Stimulated activated CD8-positive, alpha-beta memory T cell treated with anti-CD3 and anti-CD28 coated beads, Interleukin-4, amount 100 ng/mL, for 48 hours (primary cell): ENCODE measurements around the gene MAPK12.

ENCODE experiments used
- DNase-seq: peaks from one replicate; pipeline ENCODE4 v3.0.0-alpha.2; 2020

Gene MAPK12

DNA sequence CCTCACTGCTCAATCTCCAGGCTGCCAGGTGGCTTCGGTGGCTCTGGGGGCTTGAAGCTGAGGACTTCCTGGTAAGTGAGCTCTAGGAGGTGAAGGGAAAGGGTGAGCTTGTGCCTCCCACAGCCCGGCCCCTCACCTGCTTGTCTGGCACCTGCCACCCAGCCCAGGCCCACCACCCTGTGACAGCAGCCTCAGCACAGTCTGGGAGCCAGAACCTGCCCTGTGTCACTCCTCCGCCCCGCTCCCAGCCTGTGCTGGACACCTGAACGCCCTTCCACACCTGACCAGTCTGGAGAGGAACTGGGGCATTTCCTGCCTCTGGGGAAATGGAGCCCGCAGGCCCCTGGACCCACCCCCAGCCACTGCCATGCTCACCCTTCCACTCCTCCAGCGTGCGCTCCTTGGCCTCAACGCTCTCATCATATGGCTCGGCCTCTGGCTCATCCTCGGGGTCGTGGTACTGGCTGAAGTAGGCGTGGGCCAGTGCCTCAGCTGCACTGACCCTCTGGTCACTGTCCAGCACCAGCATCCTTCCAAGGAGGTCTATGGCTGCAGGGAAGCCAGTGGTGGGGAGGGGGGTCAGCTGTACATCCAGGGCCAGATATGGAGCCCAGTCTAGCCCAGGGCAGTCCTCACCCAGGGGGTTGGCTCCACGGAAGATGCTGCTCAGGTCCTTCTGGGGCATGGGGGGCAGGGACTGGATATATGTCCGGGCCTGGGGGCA is 3.6 kb upstream of the MAPK12 start:
- no peak for DNase-seq

DNA sequence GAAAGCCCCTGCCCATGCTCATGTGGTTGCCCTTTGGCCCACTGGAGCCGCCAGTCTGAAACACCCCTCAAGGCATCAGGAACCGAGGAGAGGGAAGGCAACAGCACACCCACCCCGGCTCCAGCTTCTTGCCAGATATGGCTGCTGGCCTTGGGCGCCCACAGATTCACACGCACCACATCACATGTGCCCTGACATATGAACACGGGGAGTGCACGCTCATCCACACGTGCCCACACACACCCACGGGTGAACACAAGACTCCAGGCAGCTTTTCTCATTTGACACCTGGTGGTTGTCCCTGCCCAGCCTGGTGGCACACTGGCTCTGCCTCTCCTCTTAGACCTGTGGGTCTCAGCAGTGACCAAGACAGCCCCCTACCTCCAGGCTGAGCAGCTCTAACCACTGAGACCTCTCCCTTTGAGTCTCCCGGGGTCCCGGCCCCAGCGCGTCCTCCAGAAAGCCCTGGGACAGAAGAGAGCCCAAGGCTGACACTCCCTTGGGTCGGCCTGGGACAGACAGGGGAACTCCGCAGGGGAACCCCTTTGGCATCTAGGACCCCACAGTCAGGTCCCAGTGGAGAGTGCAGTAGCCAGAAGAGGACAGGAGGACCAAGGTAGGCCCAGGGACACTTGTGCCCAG is 2.7 kb upstream of the MAPK12 start:
- DNase-seq: no peak

DNA sequence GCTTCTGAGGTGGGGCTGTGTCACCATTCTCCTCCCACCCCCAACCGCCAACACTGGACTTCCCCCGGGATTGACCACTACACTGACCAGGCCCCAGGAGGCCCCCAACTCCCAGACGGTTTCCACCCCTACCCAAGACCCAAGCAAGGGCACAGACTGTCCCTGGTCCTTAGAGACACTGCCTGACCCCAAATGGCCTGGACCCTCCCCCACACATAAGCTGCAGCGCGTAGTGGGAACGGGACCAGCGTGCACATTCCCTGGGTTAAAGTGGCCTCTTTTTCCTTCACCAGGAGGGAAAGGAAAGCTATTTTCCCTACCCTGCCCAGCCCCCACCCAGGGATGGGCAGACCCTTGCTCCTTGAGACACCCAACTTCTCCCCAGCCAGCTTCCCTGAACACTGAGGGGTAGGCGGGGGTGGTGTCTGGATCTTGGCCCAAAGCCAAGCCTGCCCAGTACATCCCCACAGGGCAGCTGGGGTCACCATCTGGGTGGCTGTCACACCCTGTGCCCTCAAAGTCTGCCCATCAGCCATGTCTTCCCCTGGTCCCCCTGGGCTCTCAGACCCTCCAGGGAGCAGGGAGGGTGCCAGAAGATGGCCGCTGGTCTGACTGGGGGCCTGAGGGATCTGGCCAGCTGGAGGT is 1.6 kb upstream of the MAPK12 start:
- DNase-seq: no peak

DNA sequence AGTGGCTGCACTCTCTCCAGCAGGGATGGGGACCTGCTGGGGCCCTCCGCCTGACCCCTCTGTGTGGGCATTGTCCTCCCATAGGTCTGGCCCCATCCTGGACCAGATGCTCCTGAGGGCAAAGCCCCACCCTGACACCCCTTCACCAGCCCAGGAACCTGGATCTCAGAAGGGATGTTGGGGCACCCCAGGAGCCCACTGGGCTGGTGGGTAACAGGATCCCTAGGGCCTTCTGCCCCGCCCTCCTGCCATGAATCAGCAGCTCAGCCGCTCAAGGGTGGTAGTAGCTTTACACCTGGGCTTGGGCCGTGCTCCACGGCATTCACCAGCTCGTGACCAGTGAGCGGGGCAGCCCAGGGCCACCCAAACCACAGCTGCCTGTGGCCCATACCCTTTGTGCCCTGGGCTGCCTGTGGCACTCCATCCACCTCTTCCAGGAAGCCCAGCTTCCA is 1.0 kb upstream of the MAPK12 start:
- DNase-seq: no peak

DNA sequence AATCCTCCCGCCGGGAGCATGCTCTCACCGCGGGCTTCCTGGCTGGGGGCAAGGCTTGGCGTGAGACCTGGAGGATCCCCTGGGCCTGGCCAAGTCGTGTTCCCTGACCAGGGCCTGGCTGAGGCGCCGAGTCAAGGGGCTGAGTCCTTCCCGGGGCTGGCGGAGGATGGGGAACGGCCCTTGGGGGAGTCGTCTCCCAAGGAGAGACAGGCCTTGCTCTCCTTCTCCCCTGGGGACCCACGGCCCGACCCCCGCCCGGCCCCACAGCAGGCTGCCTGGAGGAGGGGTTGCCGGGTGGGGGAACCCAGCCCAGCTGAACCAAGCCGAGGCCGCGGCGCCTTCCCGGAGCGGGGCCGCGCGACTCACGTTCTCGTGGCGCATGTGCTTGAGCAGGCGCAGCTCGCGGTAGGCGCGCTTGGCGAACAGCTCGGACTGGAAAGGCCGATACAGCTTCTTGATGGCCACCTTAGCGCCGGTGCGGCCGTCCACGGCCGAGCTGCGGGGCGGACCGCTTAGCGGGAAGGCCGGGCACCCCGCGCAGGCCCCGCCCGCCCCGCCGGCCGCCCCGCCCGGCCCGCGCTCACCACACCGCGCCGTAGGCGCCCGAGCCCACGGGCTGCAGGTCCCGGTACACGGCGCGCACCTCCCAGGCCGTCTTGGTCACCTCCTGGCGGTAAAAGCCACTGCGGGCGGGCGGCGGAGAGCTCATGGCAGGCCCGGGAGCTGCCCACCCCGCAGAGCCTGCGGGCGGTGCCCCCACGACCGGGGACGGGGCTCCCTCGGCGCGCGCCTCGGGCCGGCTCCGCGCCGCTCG is 475 bp downstream of the MAPK12 start:
- peak; percentile 63 for DNase-seq

DNA sequence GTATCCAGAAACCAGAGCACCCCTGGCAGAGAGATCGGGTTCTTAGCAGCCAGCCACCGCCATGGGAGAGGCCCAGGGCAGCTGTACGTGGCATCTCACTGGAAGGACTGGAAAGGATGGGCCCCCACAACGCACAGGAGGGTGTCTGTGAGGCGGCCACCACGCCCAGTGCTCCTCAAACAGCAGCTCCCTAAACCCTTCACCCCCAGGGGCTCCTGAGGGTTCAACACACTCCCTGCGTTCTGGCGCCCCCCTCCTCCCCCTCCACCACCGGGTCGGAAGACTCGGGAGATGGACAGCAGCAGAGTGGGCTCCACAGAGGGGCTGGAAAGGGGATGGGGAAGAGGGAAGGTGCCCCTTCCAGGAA is 1.1 kb downstream of the MAPK12 start:
- DNase-seq: no peak

DNA sequence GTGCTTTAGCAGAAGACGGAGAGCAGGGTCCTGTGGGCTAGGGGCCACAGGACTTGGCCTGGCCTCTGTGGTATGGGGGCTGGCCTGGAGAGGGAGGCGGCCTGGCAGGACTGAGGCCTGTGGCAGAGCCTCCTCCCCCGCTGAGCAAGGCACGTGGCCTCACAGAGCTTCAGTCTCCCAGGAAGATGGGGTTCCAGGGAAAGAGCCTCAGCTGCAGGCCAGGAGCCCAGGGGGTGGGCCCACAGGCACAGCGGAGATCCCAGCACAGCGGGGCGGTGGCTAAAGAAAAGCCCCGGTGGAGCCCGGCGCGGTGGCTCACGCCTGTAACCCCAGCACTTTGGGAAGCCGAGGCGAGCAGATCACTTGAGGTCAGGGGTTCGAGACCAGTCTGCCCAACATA is 2.2 kb downstream of the MAPK12 start:
- DNase-seq: no peak

DNA sequence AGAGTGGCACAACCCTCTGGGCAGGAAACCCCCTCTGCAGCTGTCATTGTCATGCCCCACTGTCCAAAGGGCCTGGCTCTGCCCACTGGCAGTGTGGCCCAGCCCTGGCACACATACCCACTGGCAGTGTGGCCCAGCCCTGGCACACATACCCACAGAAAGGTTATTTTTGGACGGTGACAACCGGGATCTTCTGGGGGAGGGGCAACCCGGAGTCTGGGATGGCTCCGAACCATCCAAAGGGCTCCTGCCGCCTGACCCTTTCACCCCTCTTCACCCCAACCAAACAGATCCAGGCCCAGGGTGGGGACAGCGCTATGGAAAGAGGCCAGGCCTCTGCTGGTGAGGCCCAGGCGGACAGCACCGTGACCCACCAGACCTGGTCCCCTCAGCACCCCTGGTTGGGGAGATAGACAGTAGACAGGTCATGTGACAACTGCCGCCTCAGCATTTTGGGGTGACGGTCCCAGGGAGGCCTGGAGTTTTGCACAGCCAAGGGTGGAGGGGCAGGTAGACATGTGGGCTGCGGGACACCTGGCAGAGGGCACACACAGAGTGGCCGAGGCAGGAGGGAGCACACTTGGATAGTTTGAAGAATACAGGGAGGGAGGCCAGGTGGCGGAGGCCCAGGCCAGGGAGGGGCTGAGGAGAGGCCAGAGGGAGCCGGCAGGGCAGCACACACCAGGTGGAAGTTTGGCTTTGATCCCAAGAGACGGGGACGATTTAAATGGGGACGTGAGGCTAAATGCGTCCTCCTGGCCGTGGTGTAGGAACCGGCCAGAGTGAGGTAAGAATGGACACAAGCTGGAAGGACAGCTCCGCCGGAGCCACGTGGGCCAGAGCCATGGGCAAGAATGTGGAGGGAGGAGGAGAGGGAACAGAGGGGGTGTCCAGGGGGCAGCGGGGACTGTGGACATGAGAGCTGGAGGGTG is 2.9 kb downstream of the MAPK12 start:
- DNase-seq: no peak

DNA sequence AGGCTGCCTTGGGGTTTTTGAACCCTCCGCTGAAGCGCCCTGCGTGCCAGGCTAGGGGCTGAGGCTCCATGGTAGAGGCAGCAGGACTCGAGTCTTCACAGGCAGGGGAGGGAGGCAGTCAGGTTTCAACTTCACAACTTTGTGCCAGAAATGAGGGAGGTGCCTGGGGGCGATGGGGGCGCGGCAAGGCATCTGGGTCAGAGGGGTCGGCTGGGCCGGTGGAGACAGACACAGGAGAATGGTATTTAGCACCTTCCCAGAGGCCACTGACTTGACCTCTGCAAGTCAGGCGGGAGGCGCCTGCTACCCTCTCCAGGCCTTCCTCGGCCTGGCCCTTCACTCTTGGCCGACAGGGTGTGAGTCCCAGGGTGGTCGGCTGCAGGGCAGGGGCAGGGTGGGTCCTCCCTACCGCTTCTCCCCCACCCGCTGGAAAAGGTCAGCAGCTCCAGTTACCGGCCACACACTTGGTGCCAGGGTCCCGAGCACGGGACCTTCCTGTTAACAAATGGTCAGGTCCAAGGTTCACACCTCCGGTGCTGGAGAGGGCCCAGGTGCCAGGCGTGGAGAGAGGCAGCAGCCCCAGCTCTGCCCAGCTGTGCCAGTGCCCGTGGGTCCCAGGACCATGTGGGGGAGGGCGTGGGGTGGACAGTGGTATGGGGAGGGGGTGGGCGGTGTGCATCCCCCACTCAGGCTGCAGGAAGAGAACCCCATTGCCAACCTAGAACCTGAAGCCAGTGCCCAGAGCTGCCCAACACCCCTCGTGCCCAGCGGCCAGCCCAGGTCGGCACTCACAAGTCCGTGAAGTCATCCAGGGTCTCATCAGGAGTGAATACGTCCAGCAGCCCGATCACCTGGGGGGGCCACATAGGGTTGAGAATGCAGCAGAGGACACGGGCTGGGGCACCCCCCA is 3.8 kb downstream of the MAPK12 start:
- DNase-seq: no peak

DNA sequence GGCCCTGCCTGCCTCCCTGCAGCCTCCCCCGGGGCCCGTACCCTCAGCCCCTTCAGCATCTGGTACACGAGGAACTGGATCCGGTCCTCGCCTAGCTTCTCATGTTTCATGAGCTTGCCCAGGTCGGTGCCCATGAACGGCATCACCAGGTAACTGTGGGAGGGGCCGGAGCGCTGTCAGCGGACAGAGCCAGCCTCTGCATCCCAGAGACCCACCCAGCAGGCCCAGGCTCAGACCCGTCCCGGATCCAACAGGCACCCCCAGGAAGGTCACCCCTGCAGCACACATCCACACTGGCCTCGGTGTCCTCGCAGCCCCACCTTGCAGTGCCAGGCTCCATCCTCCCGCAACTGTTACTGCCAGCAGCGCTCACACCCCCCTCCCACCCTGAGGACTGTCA is 4.4 kb downstream of the MAPK12 start:
- DNase-seq: no peak

DNA sequence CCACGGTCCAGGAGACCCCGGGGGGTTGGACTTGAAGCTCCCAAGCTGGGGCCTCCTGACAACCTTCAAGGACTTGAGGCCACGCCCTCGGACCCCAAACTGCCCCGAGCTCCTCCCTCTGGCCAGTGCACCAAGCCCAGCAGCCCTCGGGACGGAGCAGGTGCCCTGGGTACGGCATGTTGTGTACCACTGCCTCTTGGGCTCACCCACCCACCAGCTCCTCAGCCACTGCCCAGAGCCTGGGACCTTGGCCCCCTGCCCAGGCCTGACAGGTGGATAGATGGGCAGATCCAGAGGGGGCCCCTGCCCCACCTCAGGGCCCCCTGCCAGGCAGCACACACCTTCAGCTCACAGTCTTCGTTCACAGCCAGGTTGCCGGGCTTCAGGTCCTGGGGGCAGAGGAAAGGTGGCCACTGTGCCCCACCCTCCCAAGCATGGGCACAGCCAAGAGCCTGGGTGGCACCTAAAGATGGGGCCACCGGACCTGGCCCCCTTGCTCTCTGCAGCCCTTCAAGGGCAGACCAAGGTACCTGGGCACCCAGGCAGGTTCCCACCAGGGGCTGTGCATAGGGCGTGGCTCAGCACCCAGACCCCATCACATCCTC is 5.1 kb downstream of the MAPK12 start:
- no peak for DNase-seq

DNA sequence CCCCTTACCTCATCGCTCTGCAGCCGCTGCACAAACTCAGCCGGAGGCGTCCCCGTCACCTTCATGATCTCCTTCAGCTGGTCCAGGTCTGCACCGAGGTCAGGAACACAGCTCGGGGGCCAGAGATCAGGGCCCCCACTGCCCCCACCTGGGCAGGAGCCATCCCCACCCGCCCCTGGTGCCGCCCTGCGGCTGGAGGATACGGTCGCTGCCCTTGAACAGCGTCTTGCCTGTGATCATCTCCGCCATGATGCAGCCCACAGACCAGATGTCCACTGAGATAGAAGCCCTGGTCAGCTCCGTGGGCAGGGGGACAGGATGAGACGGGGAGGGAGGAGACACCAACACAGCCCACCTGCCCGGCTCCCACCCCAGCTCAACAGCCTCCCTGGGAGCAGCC is 5.9 kb downstream of the MAPK12 start:
- no peak for DNase-seq

DNA sequence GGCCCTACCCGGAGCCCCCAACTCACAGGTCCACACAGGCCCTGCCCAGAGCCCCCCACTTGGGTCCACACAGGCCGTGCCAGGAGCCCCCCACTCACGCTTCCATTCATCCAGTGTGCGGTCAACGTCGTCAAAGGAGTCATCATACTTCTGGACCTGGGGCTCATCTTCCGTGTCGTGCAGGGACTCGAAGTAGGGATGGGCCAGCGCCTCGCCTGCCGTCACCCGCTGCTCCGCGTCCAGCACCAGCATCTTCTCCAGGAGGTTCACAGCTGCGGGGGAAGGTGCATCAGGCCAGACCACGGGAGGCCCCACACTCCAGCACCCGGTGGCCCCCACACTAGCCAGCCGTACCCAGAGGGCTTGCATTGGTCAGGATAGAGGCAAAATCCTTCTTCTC is 6.4 kb downstream of the MAPK12 start:
- no peak for DNase-seq

DNA sequence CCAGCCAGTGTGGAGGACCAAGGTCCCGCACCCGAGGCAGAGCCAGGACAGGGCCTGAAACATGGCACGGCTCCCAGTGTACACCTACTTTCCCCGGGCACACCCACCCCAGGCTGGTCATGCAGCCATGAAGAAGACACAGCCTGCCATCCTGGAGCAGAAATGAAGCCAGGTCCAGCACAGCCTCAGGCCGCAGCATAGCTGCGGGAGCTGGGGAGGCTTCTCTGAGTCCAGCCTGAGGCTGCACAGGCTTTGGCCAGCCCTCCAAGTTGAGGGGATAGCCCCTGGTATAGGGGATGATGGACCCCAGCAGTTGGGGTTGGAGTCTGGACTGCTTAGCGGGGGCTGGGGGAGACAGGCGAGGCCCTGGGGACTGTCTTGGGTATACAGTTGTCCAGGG is 7.5 kb downstream of the MAPK12 start:
- DNase-seq: no peak

DNA sequence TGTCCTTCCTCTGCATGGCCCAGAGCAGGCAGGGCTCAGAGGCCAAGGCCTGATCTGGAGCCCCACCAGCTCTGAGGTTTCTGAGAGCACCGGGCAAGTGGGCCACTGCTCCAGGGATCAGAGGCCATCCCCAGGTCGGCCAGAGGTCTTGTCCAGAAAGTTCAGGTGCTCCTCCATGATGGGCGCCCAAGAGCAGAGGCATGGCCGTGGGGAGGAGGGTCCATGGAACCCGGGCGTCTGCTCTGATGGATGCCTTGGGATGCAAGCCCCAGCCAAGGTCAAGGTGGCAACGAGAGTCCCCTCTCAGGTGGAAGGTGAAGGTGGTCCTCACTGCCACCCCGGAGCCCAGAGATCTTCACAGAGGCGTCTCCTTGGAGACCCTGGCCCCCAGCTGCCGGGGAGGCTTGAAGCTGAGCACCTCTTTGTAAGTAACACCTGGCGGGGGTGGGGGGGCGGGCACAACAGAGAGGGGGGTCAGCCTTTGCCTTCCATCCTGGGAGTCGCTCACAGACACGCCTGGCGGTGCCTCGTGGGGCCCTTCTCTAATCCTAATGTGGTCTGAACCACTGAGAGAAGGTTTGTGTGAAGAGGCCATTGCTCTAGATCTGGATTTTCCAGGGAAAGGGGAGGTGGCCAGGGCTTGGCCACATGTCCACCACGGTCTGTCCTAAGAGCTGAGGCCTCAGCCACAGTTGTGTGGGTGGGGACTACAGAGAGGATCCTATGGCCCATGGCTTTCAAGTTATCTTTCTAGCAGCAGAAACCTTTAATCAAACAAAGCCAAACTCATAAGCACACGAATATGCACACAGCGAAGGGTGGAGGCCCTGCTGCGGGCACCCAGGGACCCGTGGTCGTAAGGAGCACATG is 8.2 kb downstream of the MAPK12 start:
- no peak for DNase-seq

DNA sequence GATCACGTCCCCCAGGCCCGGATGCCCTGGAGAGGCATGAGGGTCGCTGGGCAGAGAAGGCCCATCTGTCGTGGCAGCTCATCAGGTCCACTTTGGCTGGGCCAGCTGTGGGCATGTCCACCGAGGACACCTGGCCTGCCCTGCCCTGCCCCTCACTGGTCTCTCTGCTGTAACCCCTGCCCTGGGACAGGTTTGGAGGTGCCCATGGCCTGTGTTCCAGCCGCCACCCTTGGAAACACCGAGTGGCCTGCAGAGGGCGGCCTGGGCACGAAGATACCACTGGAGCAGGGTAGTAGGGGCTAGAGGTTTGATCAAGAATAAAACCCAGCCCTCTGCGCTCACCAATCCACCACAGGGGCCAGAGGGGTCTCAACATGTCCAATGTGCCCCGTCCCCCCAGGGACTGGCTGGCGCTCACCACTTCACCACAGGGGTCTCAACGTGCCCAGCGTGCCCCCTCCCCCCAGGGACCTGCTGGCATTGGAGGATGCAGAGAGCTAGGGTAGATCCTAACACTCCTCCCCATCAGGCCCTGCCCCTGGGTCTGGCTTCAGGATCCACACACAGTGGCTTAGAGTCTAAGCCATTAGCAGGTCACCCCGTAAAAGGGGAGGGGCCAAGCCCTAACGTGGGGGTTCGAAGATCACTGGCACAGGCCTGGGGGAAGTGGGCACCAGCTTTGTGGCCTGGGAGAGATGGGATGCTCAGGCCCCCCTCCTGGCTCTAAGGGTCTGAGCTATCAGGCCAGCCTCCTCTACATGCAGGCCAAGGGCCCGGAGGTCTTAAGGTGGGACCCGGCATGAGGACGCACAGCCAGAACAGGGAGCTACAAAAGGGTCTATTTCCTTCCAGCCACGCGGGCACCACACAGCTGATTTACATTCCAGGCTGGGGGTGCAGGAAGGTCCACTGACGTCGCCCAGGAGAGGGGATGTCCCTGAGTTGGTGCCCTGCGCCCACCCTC is 9.1 kb downstream of the MAPK12 start:
- DNase-seq: peak; percentile 79

DNA sequence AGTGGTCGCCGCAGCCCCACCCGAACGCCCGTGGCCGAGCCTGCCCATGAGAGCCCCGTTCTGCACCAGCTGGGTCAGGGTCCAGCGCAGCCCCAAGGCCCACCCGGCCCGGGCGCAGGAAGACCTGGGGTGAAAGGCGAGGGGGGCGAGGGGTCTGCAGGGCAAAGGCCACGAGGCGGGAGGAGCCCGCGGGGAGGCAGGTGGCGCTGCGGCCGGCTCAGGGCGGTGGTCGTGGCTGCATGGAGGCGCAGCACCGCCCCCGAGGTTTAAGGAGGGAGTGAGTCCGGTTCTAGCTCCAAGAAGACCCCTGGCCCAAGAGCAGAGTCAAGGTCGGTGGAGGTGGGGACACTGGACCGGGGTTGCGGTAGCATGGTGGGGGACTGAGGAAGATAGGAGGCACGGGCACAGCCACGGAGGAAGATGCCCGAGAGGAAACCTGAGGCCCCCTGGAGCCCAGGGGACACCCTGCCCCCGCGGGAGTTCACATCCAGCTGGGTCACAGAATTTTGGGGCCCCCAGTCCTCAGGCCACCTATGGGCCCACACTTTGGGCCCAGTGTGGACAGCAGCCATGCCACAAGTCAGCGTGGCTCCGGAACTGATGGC is 9.9 kb downstream of the MAPK12 start:
- no peak for DNase-seq
